ENCODE results near the gene NHSL2.

DNA sequence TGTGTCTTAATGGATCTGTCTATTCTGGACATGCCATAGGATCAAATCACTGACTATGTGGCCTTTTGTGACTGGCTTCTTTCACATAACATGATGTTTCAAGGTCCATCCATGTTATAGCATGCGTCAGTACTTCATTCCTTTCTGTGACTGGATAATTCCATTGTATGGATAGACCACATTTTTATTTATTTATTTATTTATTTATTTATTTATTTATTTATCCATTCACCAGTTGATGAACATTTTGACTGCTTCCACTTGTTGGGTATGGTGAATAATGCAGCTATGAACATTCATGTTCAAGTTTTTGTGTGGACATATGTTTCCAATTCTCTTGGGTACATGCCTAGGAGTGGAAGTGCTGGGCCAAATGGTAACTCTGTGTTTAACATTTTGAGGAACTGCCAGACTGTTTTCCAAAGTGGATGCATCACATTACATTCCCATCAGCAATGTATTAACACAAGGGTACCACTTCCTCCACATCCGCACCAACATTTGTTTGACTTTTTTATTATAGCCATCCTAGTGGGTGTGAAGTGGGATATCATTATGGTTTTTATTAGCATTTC, 207.1 kb downstream of the NHSL2 start:
- TF ChIP-seq ZNF274 (IDR thresholded peaks at IDR 0.05; ENCODE audit: low read depth, low read length): no peak
- no peak for TF ChIP-seq SUZ12 (IDR thresholded peaks at IDR 0.05; ENCODE audit: extremely low read depth, insufficient read depth, insufficient read length)

Data from NT2/D1 (cell line).